K562 (cell line): Measurements from ENCODE around the gene PRKAG2. TPM values are rescaled to one million over a fixed set of nuclear protein-coding genes. Genes with fewer than 3 reads are reported as not detected.
A peak's percentile ranks its signal among the peaks of the same experiment; 100 is the strongest.

ENCODE experiments used
- ATAC-seq: fragments of 200-7000 bp; cut with Tn5 transposase; 3 replicates; pipeline ENCODE4 v1.9.1; 2020; ENCODE audit warnings: moderate library complexity
- BruUV-seq: library from RNA; stranded (reverse); fragments of 400-500 nt; replicated peaks from 2 replicates; lab custom pipeline; 2021; lab: Mats Ljungman, UMichigan
- CTCF ChIA-PET: fragments of 300-600 bp; formaldehyde crosslinking; extraction: SDS; loops from one replicate; lab custom pipeline; 2021; ENCODE audit warnings: low intra/inter-chr PET ratio; lab: Yijun Ruan, JAX
- POLR2A ChIA-PET: fragments of 300-600, 350-650 bp; sonication (Branson Sonifier 250); formaldehyde crosslinking; extraction: SDS; loops from one replicate; lab custom pipeline; 2021; ENCODE audit warnings: antibody characterized with exemption, inconsistent platforms; lab: Yijun Ruan, JAX
- DNase-seq, 4 experiments: peaks; one replicate each; pipeline versions ENCODE4 v3.0.0 to v3.0.0-alpha.2; 2011 to 2018; ENCODE audit warnings: low spot score in 3 of 4, mixed read lengths in 3 of 4; ENCODE audit errors: extremely low read depth in 1 of 4
- FAIRE-seq: peaks from 2 replicates; lab custom pipeline; 2011; peaks lifted over from hg19 to GRCh38; lab: Jason Lieb, UNC
- H2AFZ ChIP-seq: 2 replicates; pipeline ENCODE4 v1.6.0; 2011; ENCODE audit warnings: low read depth, low read length, control low read depth, inconsistent platforms
- H3K27ac ChIP-seq: fragments of 200-600 bp; 3 replicates; pipeline ENCODE4 v1.8.0; 2011; ENCODE audit warnings: low read depth, mild to moderate bottlenecking, control low read depth, inconsistent platforms, low read length, moderate library complexity, mixed read lengths; ENCODE audit errors: extremely low read depth
- H3K27me3 ChIP-seq, 2 experiments: fragments of 300-600 bp in 1 of 2; 2 replicates in 1 of 2; 3 replicates in 1 of 2; pipeline versions ENCODE4 v1.6.0 to v1.8.0; 2011; ENCODE audit warnings: inconsistent platforms in 2 of 2, low read length in 2 of 2, mild to moderate bottlenecking in 1 of 2, mixed read lengths in 1 of 2, moderate library complexity in 1 of 2; ENCODE audit not compliant: control insufficient read depth in 2 of 2, insufficient read depth in 2 of 2
- H3K36me3 ChIP-seq: fragments of 300-600 bp; 3 replicates; pipeline ENCODE4 v1.8.0; 2011; ENCODE audit warnings: mild to moderate bottlenecking, low read length, inconsistent platforms; ENCODE audit not compliant: control insufficient read depth, insufficient read depth
- H3K4me1 ChIP-seq, 2 experiments: fragments of 200-600 bp in 1 of 2; replicated peaks in 1 of 2; 2 replicates in 1 of 2; 3 replicates in 1 of 2; pipeline versions ENCODE4 v1.5.1 to v1.8.0; 2011; ENCODE audit warnings: inconsistent platforms in 2 of 2, low read length in 2 of 2, mild to moderate bottlenecking in 1 of 2, mixed read lengths in 1 of 2, moderate library complexity in 1 of 2; ENCODE audit not compliant: control insufficient read depth in 2 of 2, insufficient read depth in 2 of 2
- H3K4me2 ChIP-seq: 2 replicates; pipeline ENCODE4 v1.6.1; 2011; ENCODE audit warnings: low read length, control low read depth, inconsistent platforms, mixed read lengths; ENCODE audit not compliant: insufficient read depth
- H3K4me3 ChIP-seq: fragments of 200-600 bp; sonication (generic), shearing (Covaris generic); 2 replicates; pipeline ENCODE4 v1.5.1; 2016; ENCODE audit warnings: control low read depth, inconsistent platforms
- H3K79me2 ChIP-seq: fragments of 200-600 bp; 3 replicates; pipeline ENCODE4 v1.8.0; 2011; ENCODE audit warnings: low read length, inconsistent platforms; ENCODE audit not compliant: control insufficient read depth, insufficient read depth
- H3K9ac ChIP-seq, 2 experiments: 2 replicates each; pipeline versions ENCODE4 v1.6.0 to v1.6.1; 2011; ENCODE audit warnings: low read depth in 2 of 2, low read length in 2 of 2, control low read depth in 1 of 2, inconsistent platforms in 1 of 2, mild to moderate bottlenecking in 1 of 2, mixed read lengths in 1 of 2; ENCODE audit not compliant: insufficient read depth in 1 of 2
- H3K9me1 ChIP-seq: one replicate; pipeline ENCODE4 v1.6.0; 2011; ENCODE audit warnings: inconsistent platforms, mild to moderate bottlenecking, low read length, moderate library complexity; ENCODE audit not compliant: control insufficient read depth, insufficient read depth
- H3K9me3 ChIP-seq: replicated peaks from 2 replicates; pipeline ENCODE4 v1.5.1; 2011; ENCODE audit warnings: low read depth, low read length, inconsistent platforms; ENCODE audit not compliant: control insufficient read depth, insufficient read depth
- H4K20me1 ChIP-seq: replicated peaks from 2 replicates; pipeline ENCODE4 v1.6.1; 2011; ENCODE audit warnings: low read length, inconsistent platforms, mixed read lengths; ENCODE audit not compliant: control insufficient read depth, insufficient read depth
- PBX2 ChIP-seq, 2 experiments: IDR thresholded peaks in 1 of 2; conservative IDR thresholded peaks in 1 of 2; 2 replicates each; pipeline ENCODE4 v1.6.1; 2016; ENCODE audit warnings: low read depth in 2 of 2, mild to moderate bottlenecking in 1 of 2, missing compliant biosample characterization in 1 of 2, missing genetic modification characterization in 1 of 2, moderate library complexity in 1 of 2
- SPI1 ChIP-seq: IDR thresholded peaks from 2 replicates; pipeline ENCODE4 v1.6.1; 2011; ENCODE audit warnings: low read depth, low read length, control low read depth, borderline replicate concordance
- WGBS: fragments of 100-300 bp; shearing (Covaris generic); methylation state at CpG from one replicate; pipeline ENCODE4 v1.1.6; 2016; ENCODE audit warnings: low coverage, mixed read lengths; ENCODE audit not compliant: insufficient coverage; ENCODE audit errors: missing lambda C conversion rate; 5-methylcytosine and 5-hydroxymethylcytosine counted together
- in situ Hi-C: fragments of 300-500 bp; cut with MboI; formaldehyde crosslinking; loops from 4 replicates; pipeline ENCODE4 v1.15.0; 2018; ENCODE audit warnings: inconsistent platforms, mixed read lengths
- intact Hi-C: fragments of 100-400 bp; cut with micrococcal nuclease; formaldehyde crosslinking; loops from 2 replicates; pipeline ENCODE4 v1.14.2; 2022
- polyA plus RNA-seq, 8 experiments: library from polyadenylated mRNA; depleted of rRNA in 4 of 8; stranded (reverse) in 5 of 8; unstranded in 3 of 8; fragments of >200 nt; fragmentation: Nextera tagmentation in 2 of 8; fragmentation: Illumina TruSeq in 1 of 8; extraction: Ambion mirVana in 2 of 8; extraction: Trizol in 1 of 8; gene quantifications; 2 replicates each; pipeline versions ENCODE4 v1.2.1 to v1.2.3, GENCODE V29; 2011 to 2014; ENCODE audit warnings: inconsistent platforms in 1 of 8, missing spikeins in 1 of 8
- total RNA-seq, 7 experiments: library from RNA; depleted of rRNA in 6 of 7; stranded (reverse); fragments of >200 nt in 6 of 7; fragmentation: Illumina TruSeq in 2 of 7; extraction: Trizol in 2 of 7; gene quantifications; 2 replicates each; pipeline versions ENCODE4 v1.2.1 to v1.2.3, GENCODE V29; 2011 to 2021; ENCODE audit warnings: low replicate concordance in 1 of 7
- TF ChIP-seq, protein P1 (sequence below): fragments of 450-650 bp; IDR thresholded peaks from 2 replicates; pipeline ENCODE4 v1.6.1; 2016

The PRKAG2 gene
- total and polyA plus RNA-seq, 9 of the 15 experiments (the other 6 are each of a cell fraction or from before 2014, with no cell fraction given), result 0.99 to 5.6 (median 3.3) TPM

GRCh38 chr7:151813445-151813844, 63.5 kb downstream of the PRKAG2 start:
- FAIRE-seq, result no peak
- H3K4me2 ChIP-seq, result no peak overlapping the region
- no peak for DNase-seq
- H3K9me3 ChIP-seq, result no peaks in the 10 kb centered on the region
- peaks cover 14% of the 10 kb centered on the region; the same call in 1 of the 2 replicates for H4K20me1 ChIP-seq
- WGBS, result under 1% methylated on average over 10 of the region's 10 CpGs
- intact Hi-C loops (no loop called here), in situ Hi-C loops (no loop called here)
- no peaks in the 10 kb centered on the region for H3K79me2 ChIP-seq
- BruUV-seq, result no TSS peak
- H3K9ac ChIP-seq, result no peak overlapping the region
- peaks cover 0 to 3% of the 10 kb centered on the region in 2 experiments; a peak in 1 of 5 replicates for H3K4me1 ChIP-seq
- H3K27ac ChIP-seq, result no peak overlapping the region
- peaks cover 3% of the 10 kb centered on the region for H3K9me1 ChIP-seq
- peaks cover 70 to 92% of the 10 kb centered on the region in 2 experiments for H3K27me3 ChIP-seq
- CTCF ChIA-PET, result interaction anchor here (0.6 kb wide), 1 partner anchor 60 kb away, joined by 3 read pairs; no protein-coding TSS in a partner anchor
- no peak overlapping the region for H3K4me3 ChIP-seq
- no peak for ATAC-seq
- no peak overlapping the region for H2AFZ ChIP-seq
- no peaks in the 10 kb centered on the region for H3K36me3 ChIP-seq
- TF ChIP-seq, protein P1, sequence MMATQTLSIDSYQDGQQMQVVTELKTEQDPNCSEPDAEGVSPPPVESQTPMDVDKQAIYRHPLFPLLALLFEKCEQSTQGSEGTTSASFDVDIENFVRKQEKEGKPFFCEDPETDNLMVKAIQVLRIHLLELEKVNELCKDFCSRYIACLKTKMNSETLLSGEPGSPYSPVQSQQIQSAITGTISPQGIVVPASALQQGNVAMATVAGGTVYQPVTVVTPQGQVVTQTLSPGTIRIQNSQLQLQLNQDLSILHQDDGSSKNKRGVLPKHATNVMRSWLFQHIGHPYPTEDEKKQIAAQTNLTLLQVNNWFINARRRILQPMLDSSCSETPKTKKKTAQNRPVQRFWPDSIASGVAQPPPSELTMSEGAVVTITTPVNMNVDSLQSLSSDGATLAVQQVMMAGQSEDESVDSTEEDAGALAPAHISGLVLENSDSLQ, result 0 out of 2 replicates have a peak, but pooled peaks have one; percentile 13
- TF ChIP-seq PBX2 (CRISPR knock-in tag; IDR thresholded peaks at IDR 0.05; ENCODE audit: low read depth) (no peak), PBX2 (tag; conservative IDR thresholded peaks at IDR 0.05; ENCODE audit: low read depth) (0 out of 2 replicates have a peak, but pooled peaks have one; percentile 33), SPI1 (no peak)
- POLR2A ChIA-PET, result interaction anchor here (1.0 to 1.1 kb wide), 2 partner anchors 10 to 20 kb away, joined by 3 read pairs; no protein-coding TSS in a partner anchor
